Measurements from ENCODE around the gene PHKA2.
"Not testable (repeated sequence)": the region's sequence is repeated elsewhere in the genome, so short reads cannot be mapped to it uniquely, and the experiment has no call there.

Gene PHKA2

DNA sequence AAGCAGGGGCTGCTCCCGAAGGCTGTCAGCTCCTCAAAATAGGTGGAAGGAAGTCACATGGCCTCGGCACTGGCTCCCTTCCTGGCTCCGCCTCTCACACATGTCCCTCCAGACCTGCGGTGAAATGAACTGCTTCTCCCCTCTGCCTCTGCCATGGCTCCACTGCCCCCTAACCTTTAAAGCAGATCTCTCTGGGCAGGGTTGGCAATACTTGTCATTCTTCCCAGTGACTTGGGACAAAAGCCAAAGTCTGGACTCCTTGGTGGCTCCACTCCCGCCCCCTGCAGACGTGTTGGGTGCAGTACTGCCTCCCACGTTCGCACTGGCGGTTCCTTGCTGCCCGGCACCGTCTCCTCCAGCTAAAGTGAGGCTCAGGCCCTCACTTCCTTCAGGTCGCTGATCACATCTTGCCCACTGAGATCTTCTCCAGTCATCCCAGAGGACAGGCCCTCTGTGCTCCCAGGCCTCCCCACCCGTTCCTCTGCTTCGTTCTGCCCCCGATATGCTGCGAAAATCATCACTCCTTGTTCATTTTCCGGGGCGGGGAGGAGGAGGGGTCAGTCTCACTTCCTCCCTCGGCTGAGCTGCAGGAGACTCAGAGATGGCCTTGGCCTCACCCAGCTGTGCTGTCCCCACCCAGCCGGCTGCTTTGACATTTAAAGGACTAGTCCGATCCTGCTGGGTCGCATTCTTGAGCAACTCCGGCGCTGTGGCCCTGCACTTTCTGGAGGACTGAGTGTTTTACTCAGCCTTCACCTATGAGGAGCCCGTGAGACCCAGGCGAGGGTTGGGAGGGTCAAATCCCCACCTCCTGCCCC, 97.4 kb downstream of the PHKA2 start:
- FAIRE-seq = no peak

DNA sequence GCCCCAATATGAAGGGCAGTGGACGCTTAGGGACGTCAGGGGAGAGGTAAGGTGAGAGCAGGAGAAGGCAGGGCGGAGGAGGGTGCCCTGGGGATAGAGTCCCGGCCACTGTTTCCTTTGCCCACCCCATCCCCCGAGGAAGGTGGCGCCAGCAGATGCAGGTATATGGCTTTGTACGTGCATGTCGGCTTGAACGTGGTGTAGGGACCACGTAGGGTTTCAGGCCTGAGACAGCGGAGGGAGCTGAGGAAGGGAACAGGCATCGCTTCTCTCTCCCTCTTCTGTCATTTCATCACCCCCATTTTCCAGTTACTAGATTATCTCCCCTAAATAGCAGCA, 97.9 kb downstream of the PHKA2 start:
- FAIRE-seq = no peak

DNA sequence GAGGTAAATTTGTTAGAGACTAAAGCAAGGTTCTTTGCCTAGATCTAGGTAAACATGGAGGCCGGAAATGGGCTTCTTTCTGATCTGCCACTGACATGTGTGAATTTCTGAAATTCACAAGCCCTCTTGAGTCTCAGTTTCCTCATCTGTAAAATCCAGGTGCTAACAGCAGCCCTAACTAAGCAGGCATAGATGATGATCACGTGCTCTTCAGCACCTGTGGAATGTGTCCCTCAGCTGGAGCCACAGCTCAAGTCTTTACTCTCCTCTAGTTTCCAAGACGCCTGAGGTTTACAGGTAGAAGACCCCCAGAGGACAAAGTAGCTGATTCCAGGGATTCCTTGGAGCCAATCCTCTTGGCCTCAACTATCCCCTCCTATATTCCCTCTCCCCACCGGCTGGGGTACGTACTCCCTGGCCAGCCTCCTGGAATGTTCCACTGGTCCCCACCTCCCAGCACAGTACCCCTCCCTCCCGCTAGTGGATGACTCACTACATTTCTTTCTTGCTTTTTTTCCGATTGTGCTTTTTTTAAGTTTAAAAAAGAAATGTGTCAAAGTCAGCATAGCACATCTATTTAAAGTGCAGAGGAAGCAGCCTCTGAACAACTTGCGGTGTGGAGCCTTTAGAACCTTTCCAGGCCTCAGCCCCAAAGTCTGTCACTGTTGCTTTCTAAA, 98.4 kb downstream of the PHKA2 start:
- no peak for FAIRE-seq

DNA sequence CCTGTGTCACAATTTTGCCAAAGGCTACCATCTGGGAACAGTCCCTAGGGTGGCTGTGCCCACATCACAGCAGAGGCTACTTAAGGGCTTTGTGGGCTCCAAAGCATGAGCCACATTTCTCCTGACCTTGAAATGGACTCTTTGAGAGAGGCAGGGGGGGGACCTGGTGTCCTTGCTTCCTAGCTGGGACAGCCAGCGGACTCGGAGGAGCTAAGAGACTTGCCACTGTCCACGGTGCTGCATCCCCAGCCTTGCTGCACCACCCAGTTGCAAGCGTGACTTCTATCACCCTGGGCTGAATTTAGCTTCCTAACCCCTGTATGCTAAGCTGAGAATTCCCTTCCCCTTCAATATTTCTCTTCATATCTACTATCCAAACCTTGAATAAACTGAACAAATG, 99.0 kb downstream of the PHKA2 start:
- no peak for FAIRE-seq

DNA sequence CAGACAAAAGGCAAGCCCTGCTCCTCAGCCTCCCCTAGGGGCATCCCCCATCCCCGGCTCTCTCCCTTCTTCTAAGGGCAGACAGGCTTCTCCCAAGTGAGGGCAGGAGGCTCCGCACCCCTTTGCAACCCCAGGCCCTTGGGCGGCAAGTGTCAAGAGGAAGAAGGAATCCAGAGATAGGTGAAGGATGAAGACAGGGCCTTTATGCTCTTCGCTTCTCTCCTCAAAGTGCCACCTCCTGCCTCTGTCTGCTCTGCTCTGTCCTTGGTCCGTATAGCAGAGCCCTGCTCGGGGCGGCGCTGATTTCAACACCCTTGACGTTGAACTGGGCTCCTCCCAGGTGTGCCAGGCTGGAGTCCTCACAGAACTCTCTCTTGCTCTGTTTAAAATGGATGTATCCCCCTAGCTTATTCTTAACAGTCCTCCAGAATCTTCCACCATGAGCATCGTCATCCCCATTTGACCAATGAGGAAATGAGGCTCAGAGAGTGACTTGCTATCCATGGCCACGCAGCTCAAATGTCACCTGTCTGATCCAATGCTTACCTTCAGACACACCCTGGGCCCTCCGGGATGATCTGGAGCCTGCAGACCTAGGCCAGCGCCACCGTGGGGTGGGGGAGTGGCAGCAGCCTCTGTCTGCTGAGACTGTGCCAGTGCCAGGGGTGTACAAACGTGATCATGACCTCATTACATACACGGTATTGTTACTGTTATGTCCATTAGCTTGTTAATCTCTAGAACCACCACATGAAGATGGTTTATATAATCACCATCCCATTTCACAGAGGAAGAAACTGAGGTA, 99.8 kb downstream of the PHKA2 start:
- FAIRE-seq = no peak

DNA sequence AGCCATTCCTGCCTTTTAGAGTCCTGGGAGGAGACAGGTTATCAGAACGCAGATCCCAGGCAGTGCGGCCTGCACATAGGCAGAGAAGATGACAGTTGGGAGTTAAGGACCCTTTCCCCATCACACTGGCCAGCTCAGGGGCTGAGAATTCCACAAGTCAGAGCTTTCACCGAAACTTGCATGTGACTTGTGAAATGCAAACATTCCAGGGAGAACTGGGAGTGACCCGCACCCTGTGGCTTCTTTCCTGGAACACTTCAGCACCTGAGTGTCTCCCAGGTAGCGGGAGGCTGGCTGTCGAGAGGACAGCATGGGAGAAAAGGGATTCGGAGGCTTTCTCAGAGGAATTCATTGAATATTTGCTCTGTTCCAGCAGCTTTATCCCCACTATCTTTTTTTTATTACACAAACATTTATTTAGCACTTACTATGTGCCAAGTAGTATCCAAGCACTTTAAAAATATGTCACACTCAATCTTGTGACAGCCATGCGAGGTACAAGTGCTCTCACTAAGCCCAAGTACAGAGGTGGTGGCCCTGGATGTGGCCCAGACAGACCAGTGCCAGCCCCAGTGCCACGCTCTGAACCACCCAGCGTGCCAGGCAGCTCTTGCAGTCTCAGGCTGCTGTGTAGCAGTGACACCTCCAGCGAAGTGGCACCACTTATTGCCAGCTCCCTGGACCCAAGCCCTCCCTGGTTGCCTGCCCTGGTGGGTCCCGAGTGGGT, 100.5 kb downstream of the PHKA2 start:
- FAIRE-seq = no peak

DNA sequence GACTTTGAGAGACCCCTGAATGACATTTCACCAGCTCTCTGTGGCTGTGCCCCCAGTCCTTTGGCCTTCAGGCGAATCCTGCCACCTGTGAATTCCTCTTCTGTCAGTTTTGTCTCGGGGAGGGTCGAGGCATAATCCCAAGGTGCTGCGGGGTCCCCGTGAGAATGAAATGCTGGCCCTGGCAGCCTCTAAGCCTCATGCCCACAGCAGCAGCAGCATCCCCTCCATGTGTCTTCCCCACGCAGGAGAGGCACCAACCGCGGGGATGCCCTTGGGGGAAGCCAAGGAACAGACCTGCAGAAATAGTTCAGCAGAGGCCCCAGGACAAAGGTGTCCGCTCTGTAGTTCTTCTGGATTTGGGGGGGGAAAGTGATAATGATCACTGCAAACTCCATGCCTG, 104.8 kb downstream of the PHKA2 start:
- FAIRE-seq = no peak

DNA sequence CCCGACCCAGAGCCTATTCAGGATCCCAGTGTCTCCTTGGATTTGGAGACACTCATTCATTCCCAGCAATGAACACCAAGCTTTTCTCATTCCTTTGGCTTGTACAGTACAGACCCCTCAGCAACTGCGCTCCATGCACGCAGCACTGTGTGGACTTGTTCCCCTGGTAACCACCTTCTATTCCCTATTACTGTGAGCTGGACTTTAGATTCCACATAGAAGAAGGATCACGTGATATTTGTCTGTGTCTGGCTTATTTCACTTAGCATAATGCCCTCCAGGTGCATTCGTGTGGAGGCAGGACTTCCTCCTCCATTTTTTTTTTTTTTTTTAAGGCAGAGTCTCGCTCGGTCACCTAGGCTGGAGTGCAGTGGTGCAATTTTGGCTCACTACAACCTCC, 106.4 kb downstream of the PHKA2 start:
- no peak for FAIRE-seq

DNA sequence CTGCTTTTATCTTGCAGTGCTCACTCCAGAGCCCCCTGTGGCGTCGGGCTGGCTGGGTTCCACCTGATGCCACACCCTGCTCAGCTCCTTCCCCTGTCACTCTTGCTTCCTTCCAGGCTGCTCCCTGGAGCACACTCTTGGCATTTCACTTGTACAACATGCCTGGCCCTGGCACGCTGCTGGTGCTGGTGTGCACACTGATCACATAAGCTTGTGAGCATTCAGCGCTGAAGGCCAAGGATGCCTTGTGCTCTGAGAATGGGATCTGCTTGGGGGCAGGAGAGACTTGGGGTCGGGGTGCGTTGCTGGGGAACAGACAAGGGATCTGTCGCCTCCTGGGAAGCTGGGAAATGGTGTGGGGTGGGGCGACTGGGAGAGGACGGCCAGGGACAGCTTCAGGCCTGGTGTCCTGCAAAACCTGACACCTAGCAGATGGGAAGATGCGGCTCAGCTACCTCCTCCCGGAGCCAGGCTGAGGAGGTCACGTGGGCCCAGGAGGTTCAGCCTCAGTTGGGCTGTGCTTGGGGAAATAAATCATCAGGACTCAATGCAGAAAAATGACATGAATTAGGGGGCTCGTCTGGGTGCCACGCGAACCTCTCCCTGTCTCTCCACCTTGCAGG, 108.5 kb downstream of the PHKA2 start:
- FAIRE-seq = no peak

DNA sequence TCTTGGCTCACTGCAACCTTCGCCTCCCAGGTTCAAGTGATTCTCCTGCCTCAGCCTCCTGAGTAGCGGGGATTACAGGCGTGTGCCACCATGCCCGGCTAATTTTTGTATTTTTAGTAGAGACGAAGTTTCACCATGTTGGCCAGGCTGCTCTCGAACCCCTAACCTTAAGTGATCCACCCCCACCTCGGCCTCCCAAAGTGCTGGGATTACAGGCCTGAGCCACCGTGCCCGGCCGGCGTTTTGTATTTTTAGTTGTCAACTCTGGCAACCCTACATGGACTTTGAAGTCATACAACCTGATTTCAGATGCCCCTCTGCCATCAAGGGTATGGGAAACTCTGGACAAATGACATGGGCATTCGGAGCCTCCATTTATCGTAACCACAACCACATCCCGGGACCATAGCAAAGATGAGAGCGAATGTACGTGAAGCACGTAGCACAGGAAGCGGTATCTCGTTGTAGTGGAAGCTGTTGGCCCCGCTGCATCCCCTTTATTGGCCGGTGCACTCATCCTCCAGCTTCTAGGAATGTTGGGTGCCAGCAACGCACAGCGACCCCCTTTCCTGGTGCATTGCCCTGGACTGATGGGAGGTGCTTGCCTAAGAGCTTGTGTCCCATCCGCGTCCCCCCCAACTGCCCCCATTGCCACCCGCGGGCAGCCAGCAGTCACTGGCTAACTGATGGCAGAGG, 109.2 kb downstream of the PHKA2 start:
- FAIRE-seq = no peak

DNA sequence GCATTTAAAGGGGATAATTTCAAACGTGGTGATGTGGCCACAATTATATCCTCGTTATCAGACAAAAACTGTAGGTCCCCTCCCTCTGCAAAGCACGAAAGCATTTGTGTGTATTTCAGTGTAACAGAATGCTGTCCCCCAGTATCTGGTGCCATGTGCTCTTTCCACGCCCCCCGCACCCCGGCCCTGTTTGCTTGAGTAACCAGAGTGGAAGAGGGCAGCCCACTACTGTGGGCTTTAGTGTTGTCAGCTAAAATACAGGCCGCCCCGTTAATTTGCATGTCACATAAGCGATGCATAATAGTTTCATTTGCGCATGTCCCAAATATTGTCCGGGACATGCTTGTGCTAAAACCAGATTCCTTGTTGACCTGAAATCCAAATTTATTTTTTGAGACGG, 110.1 kb downstream of the PHKA2 start:
- no peak for FAIRE-seq

DNA sequence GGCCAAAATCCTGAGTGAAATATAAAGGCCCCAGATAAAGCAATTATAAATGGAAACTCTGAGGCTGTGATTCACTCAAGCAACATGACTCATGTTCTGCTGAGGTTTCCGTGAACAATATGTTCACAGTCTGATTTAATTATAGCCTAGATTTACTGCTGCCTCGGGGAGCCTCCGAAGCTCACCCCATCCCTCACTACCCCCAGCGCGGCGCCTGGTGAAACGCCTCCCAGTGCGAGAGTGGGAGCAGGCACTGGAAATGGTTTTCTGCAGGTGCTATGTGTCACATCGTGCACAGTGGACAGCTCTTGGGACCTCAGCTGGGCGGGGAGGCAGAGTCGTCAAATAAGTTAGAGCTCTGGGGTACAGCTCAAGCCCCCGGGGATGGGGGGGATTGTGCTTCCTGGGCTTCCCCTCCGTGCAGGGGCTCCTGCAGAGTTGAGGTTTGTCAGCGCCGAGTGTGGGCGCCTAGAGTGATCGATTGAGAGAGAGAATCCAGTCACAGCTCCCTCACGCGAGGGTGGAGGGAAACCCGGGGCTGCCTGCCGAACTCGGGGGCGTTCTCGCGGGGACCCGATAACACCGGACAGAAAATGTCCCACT, 110.6 kb downstream of the PHKA2 start:
- no peak for FAIRE-seq

DNA sequence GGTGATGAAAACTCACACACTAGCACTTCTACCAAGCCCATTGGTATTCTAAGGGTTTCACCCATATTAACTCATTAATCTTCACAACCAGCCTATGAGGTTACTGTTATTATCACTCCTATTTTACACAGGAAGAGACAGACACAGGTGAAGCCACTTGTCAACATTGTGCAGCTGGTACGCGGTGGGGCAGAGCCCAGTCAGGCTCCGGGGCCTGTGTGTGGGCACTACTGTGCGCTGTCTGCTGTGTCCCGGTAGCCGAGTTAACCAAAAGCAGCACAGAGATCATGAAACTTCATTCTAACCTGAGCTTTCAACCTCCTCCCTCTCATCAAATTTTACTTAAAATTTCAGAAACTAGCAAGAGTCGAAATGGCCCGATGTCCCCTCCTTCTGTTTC, 111.3 kb downstream of the PHKA2 start:
- FAIRE-seq = no peak

DNA sequence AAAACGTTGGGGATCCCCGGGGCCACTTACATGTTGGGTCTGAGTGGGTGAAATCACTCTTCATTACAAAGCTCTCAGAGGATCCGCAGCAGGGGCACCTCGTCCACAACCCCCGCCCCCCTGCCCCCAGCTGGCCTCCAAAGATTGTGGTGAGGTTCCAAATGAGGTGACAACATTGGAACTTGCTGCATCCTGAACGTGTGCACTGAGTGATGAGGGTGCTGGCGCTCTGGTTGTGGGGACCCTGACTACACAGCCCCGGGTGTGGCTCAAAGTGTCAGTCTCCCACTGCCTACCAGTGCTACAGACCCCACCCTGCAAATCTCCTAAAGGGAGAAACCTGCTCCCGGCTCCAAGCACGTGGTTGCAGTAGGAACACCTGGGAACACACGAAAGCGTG, 111.9 kb downstream of the PHKA2 start:
- no peak for FAIRE-seq

DNA sequence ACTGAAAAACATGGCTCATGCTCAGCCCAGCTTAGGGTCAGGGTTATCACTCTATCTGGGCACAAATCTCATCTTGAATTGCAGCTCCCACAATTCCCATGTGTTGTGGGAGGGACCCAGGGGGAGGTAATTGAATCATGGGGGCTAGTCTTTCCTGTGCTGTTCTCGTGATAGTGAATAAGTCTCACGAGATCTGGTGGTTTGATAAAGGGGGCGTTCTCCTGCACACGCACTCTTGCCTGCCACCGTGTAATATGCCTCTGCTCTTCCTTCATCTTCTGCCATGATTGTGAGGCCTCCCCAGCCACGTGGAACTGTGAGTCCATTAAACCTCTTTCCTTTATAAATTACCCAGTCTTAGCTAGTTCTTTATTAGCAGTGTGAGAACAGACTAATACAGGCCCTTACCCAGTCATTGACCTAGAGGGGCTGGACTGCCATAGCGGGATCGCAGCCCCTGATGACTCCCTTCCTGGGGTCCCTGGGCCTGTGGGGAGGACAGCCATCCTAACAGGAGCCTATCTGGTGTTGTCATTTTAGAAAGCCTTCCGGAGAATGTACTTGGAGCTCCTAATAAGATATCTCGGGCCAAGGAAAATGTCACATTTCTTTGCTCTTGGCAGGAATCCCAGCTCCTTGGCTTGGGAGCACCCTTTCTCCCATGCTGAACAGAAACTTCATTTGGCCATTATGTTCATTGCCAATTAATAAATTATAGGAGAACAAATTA, 112.6 kb downstream of the PHKA2 start:
- no peak for FAIRE-seq

DNA sequence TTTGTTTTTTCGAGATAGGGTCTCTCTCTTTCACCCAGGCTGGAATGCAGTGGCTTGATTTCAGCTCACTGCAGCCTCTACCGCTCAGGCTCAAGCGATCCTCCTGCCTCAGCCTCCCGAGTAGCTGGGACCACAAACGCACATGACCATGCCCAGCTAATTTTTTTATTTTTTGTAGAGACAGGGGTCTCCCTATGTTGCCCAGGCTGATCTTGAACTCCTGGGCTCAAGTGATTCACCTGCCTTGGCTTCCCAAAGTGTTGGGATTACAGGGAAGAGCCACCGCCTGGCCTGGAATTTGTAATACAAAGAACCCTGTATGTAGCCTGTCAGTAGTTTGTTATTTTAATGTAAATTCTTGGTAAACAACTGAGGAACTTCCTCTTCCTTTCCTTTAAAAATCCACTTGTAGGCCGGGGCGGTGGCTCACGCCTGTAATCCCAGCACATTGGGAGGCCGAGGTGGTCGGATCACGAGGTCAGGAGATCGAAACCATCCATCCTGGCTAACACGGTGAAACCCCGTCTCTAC, 119.5 kb downstream of the PHKA2 start:
- FAIRE-seq = no peak

DNA sequence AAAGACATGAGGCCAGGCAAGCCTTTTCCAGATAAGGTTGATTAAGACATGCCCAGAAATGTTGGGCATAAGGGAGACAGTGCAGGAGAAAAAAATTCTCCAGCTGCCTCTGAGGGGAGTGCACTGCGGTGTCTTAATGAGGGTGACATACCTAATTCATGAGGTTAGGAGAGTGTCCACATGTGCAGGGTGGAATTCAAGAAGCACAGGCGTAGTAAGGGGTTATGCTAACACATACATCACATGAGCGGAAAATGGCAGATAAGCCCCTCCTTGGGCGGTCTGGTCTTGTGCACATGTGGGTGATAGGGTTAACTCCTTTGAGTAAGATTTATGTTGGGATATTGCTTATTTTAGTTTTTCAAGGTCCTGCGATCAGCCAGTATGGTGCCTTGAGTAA, 122.4 kb downstream of the PHKA2 start:
- no peak for FAIRE-seq

DNA sequence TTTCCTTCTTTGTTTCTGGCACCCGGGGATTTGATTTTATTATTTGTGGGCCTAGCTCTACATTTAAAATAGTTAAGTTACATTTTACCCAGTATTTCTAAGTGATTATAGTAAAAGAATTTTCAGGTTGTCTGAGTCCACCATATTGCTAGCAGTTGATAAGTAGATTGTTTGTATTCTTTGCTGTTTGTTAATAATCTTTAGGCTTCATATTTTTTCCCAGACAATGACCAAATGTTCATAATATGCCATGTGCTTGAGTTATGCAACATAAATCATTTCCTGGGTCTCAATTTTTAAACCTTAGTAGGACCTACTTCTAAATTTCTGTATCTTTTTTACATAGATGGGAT, 127.3 kb downstream of the PHKA2 start:
- no peak for FAIRE-seq

DNA sequence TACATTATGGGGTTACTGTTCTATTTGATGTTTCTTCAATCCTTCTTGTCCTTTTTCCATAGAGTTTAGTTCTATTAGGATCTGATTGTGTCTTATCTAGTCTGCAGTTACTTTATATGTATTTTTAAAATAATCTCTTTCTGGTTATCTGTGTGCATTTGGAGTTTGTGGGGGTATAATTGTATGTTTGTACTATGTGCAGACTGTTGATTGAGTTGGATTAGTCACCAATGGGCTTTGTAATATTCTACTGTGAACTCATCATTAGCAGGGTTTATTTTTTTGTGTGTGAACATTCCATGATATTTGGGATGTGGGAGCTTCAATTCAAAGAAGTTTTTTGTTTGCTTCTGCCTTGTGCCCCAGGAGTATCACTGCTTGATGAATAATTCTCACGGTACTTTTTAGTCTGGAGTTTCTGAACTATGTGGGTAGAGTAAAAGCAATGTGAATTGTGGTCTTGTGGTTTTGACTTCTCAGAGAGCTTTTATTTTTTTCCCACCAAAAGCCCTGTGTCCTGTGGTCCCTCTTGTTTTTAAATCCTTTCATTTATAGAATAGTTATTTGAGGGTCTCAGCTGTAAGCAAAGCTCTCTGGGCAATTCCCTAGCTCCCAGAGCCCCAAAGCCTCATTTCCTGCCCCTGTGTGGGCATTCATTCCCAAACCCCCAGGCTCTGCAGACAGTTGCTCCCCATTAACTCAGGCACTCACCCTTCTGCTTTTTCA, 127.8 kb downstream of the PHKA2 start:
- no peak for FAIRE-seq

DNA sequence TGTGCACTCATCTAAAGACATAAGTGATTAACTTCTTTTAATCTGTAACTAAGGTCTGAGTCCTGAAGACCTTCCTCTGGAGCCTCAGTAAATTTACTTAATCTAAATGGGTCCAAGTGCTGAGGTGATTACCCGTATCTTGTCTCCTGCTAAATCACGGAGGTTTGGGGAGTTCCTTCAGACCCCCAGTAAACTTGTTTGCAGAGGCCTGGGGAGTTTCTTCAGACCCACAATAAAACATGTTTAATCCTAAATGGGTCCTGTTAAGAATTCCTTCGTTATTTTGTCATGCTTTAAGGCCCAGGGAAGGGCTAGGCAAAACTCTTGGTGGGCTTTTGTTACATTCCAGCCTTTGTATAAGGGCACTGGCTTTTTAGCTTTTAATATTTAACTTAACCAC, 136.0 kb downstream of the PHKA2 start:
- FAIRE-seq = not testable (repeated sequence)
